Measurements from ENCODE around the gene LY9. TPM values are rescaled to one million over a fixed set of nuclear protein-coding genes. Genes with fewer than 3 reads are reported as not detected.

The LY9 gene
- total RNA-seq, 1 experiment from 2014 or later, result not detected

DNA sequence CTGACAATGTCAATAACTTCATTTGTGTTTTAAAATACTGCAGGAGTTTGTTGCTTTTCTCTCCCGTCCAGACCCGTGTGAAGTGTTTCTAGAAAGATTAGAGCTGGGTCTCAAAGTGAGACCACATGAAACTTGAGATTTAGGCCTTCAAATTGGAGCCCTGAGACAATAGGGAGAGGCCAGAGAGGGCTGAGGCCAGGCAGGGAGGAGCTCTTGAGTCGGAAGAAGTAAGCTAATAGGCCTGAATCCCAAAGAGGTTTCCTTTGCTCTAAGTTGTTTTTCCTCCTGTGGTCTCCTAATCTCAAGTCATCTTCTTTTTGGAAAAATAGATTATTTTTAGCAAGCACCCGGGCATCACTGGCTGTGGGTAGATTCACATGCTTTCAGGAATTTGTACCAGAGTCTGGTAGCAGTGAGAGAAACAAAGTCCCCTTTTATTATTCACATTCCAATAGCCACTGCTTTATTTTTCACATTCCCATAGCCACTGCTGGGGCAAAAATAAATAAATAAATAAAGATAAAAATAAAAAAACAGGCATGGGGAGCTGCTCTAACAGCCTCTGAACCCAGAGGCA lies 41.1 kb downstream of the LY9 start:
- DNase-seq (ENCODE audit: low read depth), result no peak

DNA sequence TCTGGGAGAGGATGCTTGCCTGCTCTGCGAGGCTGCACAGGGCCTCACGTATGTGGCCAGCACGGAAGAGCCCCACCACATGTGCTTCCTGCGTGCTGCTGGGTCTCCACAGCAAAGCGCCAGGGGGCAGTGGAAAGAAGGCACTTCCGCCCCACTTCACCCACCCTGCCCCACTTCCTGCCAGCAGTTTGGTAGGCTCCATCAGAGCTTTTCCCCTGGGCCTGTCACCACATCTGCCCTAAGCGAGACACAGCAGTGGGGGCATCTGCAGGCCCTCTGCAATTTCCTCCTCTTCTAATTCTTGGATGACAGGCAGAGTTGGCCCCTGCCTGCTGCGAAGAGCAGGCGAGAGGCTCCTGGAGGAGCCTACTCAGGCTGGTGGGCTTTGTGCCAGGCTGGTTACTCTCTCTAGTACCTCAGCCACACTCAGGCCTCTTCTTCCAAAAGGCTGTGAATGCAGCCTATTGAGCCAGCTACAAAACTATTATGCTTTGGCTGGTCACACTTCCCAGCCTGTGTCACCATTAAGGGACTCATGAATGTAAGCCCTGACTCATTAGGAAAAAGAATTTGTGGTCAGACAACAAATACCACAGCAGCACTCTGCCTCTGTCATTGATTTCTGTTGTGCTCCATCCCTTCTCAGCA lies 41.7 kb downstream of the LY9 start:
- peak; percentile 67 for DNase-seq (ENCODE audit: low read depth)

DNA sequence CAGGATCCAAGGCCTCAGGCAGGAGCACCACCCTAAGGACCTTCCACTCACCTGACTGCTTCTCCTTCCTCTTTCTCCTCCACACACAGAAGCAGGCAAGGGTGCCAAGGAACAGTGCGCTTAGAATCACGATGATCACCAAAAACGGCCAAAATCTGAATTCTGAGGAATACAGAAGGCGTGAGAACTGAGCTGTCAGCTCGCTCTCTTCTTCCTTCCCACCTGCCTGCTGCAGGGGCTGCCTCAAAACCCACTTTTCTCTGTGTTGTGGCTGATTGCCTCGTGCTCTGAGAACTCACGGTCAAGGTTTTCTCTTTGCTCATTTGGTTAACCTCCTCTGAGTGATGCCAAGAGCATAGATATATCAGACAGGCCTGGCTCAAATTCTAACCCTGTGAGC lies 42.9 kb downstream of the LY9 start:
- no peak for DNase-seq (ENCODE audit: low read depth)

GRCh38 chr1:160839746-160840145 lies 43.8 kb downstream of the LY9 start:
- DNase-seq (ENCODE audit: low read depth), result no peak

DNA sequence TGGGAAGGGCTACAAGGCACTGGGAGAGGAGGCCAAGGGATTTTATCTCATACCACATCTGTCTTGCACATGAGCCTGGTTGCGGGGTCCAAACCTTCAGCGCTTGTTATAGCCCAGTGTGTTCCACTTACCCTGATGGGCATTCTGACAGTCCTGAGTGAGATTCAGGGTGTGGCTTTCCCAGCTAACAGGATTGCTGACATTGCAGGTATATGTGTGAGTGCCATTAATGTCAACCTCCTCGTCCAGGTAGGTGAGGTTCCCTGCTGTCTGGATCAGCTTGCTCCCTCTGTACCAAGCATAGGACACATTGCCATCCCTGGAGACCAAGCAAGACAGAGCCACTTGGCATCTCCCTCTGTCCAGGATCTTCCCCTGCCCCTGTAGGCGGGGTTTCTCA lies 45.1 kb downstream of the LY9 start:
- no peak for DNase-seq (ENCODE audit: low read depth)

GRCh38 chr1:160844447-160845232 lies 48.7 kb downstream of the LY9 start:
- DNase-seq (ENCODE audit: low read depth), result peak; percentile 18

GRCh38 chr1:160846281-160846680 lies 50.3 kb downstream of the LY9 start:
- DNase-seq (ENCODE audit: low read depth), result no peak

- no peak for DNase-seq (ENCODE audit: low read depth)
These were observed 54.6 kb downstream of the LY9 start for GRCh38 chr1:160850541-160850940.

- no peak for DNase-seq (ENCODE audit: low read depth)
These were observed 55.0 kb downstream of the LY9 start for GRCh38 chr1:160850993-160851392.

GRCh38 chr1:160853014-160853413 lies 57.0 kb downstream of the LY9 start:
- DNase-seq (ENCODE audit: low read depth), result no peak

DNA sequence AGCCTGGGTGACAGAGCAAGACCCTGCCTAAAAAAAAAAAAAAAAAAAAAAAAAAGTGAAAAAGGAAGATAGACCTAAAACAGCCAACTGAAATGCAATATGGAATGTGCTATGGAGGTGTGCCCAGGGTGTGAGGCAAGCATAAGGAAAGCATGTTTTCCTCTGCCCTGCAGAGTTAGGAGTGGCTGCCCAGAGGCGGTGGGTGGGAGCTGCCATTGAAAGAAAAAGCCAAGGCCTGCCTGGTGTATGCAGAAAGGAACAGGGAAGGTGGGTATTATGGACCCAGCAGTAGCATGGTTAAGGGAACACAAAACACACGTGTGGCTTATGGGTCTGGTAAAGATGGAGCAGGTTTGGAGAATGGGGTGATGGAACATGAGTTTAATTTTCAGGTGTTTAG lies 57.8 kb downstream of the LY9 start:
- DNase-seq (ENCODE audit: low read depth), result no peak

- DNase-seq (ENCODE audit: low read depth), result no peak
These were observed 59.4 kb downstream of the LY9 start for GRCh38 chr1:160855181-160855981.

- DNase-seq (ENCODE audit: low read depth), result no peak
These were observed 62.1 kb downstream of the LY9 start for GRCh38 chr1:160858097-160858496.

- DNase-seq (ENCODE audit: low read depth), result no peak
These were observed 62.5 kb downstream of the LY9 start for GRCh38 chr1:160858507-160858906.

GRCh38 chr1:160859166-160859565 lies 63.2 kb downstream of the LY9 start:
- no peak for DNase-seq (ENCODE audit: low read depth)

DNA sequence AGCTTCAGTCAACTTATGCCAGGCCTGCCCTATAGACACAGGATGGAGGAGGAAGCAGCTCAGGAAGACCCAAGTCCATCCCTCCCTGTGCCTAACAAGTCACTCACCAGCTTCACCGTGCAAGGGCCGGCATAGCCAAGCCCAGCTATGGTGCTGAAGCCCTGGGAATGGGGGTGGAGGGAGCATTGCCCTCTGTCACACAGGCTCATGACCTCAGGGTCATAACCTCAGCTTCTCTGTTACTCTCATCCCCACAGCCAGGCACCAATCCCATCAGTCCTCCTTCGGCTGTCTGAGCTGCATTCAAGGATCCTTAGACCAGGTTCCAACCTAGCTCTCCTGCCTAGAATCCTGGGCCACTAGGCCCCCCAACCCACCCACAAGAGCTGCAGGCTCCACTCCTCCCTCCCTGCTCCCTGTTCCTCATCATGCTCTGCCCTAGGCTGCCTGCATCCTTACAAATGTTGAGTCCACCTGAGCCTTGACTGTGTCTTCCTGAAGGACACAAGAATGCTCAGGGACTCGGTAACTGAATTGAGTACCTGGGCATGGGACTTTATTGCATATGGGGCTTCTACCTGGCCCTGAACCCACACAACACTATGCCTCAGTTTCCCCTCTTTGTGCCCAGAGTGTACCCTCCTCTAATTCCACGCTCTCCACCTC lies 65.0 kb downstream of the LY9 start:
- DNase-seq (ENCODE audit: low read depth), result no peak

DNA sequence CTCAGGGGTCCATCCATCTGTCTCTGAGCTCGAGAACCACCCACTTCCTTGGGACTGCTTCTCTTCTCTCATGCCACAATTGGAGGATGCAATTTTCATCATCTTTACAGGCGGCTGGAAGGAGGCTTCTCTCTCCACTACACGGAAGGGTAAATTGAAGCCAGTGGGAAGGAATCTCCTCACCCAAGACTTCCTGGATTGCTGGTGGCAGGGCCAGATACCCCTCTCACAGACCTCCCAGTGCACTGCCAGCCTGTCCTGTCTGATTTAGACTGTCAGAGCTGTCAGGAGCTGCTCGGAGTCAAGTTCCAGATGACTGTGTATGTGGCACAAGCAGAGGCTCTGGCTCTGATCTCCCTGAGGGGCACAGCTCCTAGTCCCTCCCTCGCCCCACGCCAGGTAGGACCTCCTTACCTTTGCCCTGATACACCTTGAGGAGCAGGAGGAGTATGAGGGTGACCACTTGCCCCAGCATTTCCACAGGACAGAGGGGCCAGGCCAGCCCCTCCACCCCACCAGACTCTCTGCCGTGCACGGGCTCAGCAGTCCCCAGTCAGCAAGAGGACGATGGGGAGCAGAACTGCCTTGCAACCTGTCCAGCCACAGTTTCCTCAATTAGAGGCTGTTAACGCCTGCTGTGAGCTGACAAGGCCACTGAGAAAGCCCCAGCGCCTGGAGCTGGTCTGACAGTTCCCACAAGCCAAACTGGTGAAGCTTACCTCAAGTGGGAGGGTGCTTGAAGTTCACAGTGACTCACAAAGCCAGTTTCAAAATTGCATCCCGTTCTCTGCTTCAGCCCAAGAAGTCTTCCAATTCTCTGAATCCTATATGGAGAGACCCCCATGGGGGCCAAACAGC lies 66.5 kb downstream of the LY9 start, which contains the start of gene CD244:
TSS of gene CD244 (minus strand) at position 685 of the 858 bp plus-strand sequence. CDS start at position 475, 210 bp downstream.
- DNase-seq (ENCODE audit: low read depth), result peak; percentile 23

- no peak for DNase-seq (ENCODE audit: low read depth)
These were observed 67.2 kb downstream of the LY9 start for GRCh38 chr1:160863061-160863773.

- no peak for DNase-seq (ENCODE audit: low read depth)
These were observed 67.8 kb downstream of the LY9 start for GRCh38 chr1:160863774-160864131.

GRCh38 chr1:160864173-160864572 lies 68.2 kb downstream of the LY9 start:
- no peak for DNase-seq (ENCODE audit: low read depth)
